Measurements from ENCODE around the gene NAALAD2. TPM values are rescaled to one million over a fixed set of nuclear protein-coding genes. Genes with fewer than 3 reads are reported as not detected.

The NAALAD2 gene
- polyA plus RNA-seq, 1 experiment, result not detected

DNA sequence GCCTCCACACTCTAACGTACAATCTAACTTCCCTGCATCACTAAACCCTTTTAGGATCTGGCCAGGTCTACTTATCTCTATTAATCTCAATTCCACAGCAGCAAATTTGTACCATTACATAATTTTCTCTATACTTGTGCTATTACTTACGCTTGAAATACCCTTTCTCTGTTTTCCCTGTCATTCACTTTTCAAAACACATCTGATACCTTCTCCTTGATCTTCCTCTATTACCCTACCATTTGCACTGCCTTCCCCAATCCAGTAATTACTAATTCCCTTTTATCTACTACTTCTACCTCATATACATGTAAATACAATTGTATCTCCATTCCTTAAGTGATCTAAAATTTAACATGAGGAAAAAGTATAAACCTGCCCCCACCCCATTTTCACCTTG is 74.4 kb downstream of the NAALAD2 start:
- Histone ChIP-seq H3K27me3 (ENCODE audit: control insufficient read depth, insufficient read depth, low read length) (no peaks in the 10 kb centered on the region), H3K36me3 (ENCODE audit: control insufficient read depth, insufficient read depth, low read length) (no peaks in the 10 kb centered on the region; the same call in 1 of the 2 replicates)
- CTCF ChIA-PET, result no interaction called here

DNA sequence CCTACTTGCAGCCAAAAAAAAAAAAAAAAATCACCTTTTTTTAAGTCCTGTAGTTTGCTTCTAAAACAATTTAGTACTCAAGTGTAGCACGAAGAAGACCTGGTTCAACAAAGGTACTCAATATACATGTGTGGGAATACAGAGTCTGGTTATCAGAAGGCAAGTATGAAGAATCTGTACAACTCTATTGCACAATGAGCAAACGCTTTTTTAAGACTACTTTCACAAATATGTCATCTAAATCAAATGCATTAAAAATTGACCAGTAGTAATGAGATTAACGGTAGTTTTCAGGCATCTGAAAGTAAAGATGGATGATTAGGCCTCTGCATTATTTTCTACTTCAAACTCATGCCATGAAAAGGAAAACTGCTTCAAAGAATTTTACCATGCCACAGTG is 78.9 kb downstream of the NAALAD2 start:
- POLR2A ChIA-PET, result no interaction called here
- DNase-seq (ENCODE audit: low read depth), result no peak
- CTCF ChIA-PET, result interaction anchor here (1.6 to 2.2 kb wide), 2 partner anchors 8 to 16 kb away, joined by 4 to 12 read pairs; no protein-coding TSS in a partner anchor
- TF ChIP-seq, protein P1, sequence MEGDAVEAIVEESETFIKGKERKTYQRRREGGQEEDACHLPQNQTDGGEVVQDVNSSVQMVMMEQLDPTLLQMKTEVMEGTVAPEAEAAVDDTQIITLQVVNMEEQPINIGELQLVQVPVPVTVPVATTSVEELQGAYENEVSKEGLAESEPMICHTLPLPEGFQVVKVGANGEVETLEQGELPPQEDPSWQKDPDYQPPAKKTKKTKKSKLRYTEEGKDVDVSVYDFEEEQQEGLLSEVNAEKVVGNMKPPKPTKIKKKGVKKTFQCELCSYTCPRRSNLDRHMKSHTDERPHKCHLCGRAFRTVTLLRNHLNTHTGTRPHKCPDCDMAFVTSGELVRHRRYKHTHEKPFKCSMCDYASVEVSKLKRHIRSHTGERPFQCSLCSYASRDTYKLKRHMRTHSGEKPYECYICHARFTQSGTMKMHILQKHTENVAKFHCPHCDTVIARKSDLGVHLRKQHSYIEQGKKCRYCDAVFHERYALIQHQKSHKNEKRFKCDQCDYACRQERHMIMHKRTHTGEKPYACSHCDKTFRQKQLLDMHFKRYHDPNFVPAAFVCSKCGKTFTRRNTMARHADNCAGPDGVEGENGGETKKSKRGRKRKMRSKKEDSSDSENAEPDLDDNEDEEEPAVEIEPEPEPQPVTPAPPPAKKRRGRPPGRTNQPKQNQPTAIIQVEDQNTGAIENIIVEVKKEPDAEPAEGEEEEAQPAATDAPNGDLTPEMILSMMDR (IDR thresholded peaks at IDR 0.05; ENCODE audit: insufficient read depth, low read depth, low read length), result no peak
- no peak overlapping the region for H3K4me3 ChIP-seq (ENCODE audit: low read depth, low read length)
- no peaks in the 10 kb centered on the region for H3K27me3 ChIP-seq (ENCODE audit: control insufficient read depth, insufficient read depth, low read length)
- no peaks in the 10 kb centered on the region; the same call in 1 of the 2 replicates for H3K36me3 ChIP-seq (ENCODE audit: control insufficient read depth, insufficient read depth, low read length)

More for the DNA sequence above, 74.4 kb downstream of the NAALAD2 start:
- TF ChIP-seq, protein P1 (IDR thresholded peaks at IDR 0.05; ENCODE audit: insufficient read depth, low read depth, low read length), result no peak
- POLR2A ChIA-PET, result no interaction called here
- H3K4me3 ChIP-seq (ENCODE audit: low read depth, low read length), result no peak overlapping the region
- DNase-seq (ENCODE audit: low read depth), result no peak

DNA sequence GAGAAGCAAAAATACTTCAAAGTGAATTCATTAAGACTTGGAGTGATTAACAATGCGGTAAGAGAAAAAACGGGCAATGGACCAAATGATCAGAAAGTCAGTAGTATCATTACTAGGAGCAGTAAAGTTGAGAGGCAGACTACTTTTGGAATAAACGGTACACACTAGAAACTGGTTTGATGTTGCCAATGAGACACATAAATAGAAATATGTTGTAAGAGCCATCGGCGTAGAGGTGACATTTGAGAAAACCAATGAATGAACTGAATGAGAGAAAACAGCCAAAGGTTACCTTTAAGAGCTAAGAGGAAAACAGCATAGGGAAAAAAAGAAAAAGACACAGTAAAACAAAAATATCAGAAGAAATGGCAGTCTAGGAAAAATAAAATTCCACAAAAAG is 82.1 kb downstream of the NAALAD2 start:
- H3K4me3 ChIP-seq (ENCODE audit: low read depth, low read length), result no peak overlapping the region
- no peaks in the 10 kb centered on the region; the same call in 1 of the 2 replicates for H3K36me3 ChIP-seq (ENCODE audit: control insufficient read depth, insufficient read depth, low read length)
- TF ChIP-seq, protein P1 (IDR thresholded peaks at IDR 0.05; ENCODE audit: insufficient read depth, low read depth, low read length), result no peak
- no peak for DNase-seq (ENCODE audit: low read depth)
- POLR2A ChIA-PET, result no interaction called here
- H3K27me3 ChIP-seq (ENCODE audit: control insufficient read depth, insufficient read depth, low read length), result no peaks in the 10 kb centered on the region
- CTCF ChIA-PET, result interaction anchor here (0.7 kb wide), 1 partner anchor 12 kb away, joined by 3 read pairs; no protein-coding TSS in a partner anchor

DNA sequence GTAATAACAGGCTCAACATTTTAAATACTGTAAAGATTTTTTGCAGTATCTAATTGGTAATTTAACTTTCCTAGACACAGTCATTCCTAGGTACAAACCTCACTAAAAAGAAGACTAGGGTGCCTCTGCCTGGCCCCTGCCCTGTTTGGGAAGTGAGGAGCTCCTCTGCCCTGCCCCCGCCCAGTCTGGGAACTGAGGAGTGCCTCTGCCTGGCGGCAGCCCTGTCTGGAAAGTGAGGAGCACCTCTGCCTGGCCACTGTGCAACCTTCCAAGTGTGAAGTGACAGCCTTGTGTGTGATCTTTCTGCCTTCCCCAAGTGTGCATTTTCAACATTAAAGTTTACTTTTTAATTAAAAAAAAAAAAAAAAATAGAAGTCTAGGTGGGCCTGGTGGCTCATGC is 84.1 kb downstream of the NAALAD2 start:
- POLR2A ChIA-PET, result no interaction called here

DNA sequence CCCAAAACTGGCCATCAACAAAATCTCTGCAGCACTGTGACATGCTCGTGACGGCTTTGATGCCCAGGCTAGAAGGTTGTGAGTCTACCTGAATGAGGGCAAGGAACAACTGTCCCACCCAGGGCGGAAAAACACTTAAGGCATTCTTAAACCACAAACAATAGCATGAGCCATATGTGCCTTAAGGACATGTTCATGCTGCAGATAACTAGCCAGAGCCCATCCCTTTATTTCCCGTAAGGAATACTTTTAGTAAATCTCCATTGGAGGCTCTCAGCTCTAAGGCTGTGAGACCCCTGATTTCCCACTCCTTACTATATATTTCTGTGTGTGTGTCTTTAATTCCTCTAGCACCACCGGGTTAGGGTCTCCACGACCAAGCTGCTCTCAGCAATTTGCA is 85.0 kb downstream of the NAALAD2 start:
- POLR2A ChIA-PET, result no interaction called here
- DNase-seq (ENCODE audit: low read depth), result no peak
- no peaks in the 10 kb centered on the region for H3K27me3 ChIP-seq (ENCODE audit: control insufficient read depth, insufficient read depth, low read length)
- H3K4me3 ChIP-seq (ENCODE audit: low read depth, low read length), result no peak overlapping the region
- no peaks in the 10 kb centered on the region for H3K36me3 ChIP-seq (ENCODE audit: control insufficient read depth, insufficient read depth, low read length)
- TF ChIP-seq, protein P1 (IDR thresholded peaks at IDR 0.05; ENCODE audit: insufficient read depth, low read depth, low read length), result no peak
- CTCF ChIA-PET, result interaction anchor here (0.8 to 1.5 kb wide), 2 partner anchors 14 kb away, joined by 3 to 4 read pairs; no protein-coding TSS in a partner anchor

More for the DNA sequence above, 84.1 kb downstream of the NAALAD2 start:
- DNase-seq (ENCODE audit: low read depth), result no peak
- Histone ChIP-seq H3K27me3 (ENCODE audit: control insufficient read depth, insufficient read depth, low read length) (no peaks in the 10 kb centered on the region), H3K4me3 (ENCODE audit: low read depth, low read length) (no peak overlapping the region), H3K36me3 (ENCODE audit: control insufficient read depth, insufficient read depth, low read length) (no peaks in the 10 kb centered on the region)
- CTCF ChIA-PET, result interaction anchor here (0.8 to 1.0 kb wide), 2 partner anchors 13 to 15 kb away, joined by 3 read pairs; no protein-coding TSS in a partner anchor
- TF ChIP-seq, protein P1 (IDR thresholded peaks at IDR 0.05; ENCODE audit: insufficient read depth, low read depth, low read length), result no peak

Data from BJ (cell line).